GM20431 (cell line): ENCODE measurements around the gene LPA.
"Not testable (repeated sequence)": the region's sequence is repeated elsewhere in the genome, so short reads cannot be mapped to it uniquely, and the experiment has no call there.

ENCODE experiments used
- in situ Hi-C: fragments of 300-500 bp; cut with MseI, MboI; formaldehyde crosslinking; loops from one replicate; pipeline ENCODE4 v1.15.0; 2020; ENCODE audit warnings: low sequenced_read_pairs; ENCODE audit not compliant: unreplicated experiment

LPA gene

GRCh38 chr6:160667639-160668481 is 3.8 kb upstream of the LPA start:
- in situ Hi-C loops, result no loop called here

- in situ Hi-C loops, result no loop called here
Measured at GRCh38 chr6:160662842-160663241, 1.2 kb downstream of the LPA start.

- in situ Hi-C loops, result no loop called here
Measured at GRCh38 chr6:160662429-160662828, 1.6 kb downstream of the LPA start.

GRCh38 chr6:160661216-160661615 is 2.9 kb downstream of the LPA start:
- in situ Hi-C loops, result no loop called here

- in situ Hi-C loops, result no loop called here
Measured at GRCh38 chr6:160659562-160659961, 4.5 kb downstream of the LPA start.

- in situ Hi-C loops, result no loop called here
Measured at GRCh38 chr6:160634706-160635105, 29.4 kb downstream of the LPA start.

- in situ Hi-C loops, result no loop called here
Measured at GRCh38 chr6:160595838-160596832, 67.9 kb downstream of the LPA start.

GRCh38 chr6:160595297-160595696 is 68.8 kb downstream of the LPA start:
- in situ Hi-C loops, result not testable (repeated sequence)

- in situ Hi-C loops, result no loop called here
Measured at GRCh38 chr6:160586374-160586773, 77.7 kb downstream of the LPA start.

GRCh38 chr6:160583794-160584193 is 80.3 kb downstream of the LPA start:
- in situ Hi-C loops, result no loop called here

- in situ Hi-C loops, result no loop called here
Measured at GRCh38 chr6:160581406-160581805, 82.7 kb downstream of the LPA start.

- in situ Hi-C loops, result not testable (repeated sequence)
Measured at GRCh38 chr6:160578515-160578914, 85.6 kb downstream of the LPA start.

GRCh38 chr6:160573943-160574342 is 90.1 kb downstream of the LPA start:
- in situ Hi-C loops, result no loop called here

GRCh38 chr6:160571201-160571600 is 92.9 kb downstream of the LPA start:
- in situ Hi-C loops, result not testable (repeated sequence)

- in situ Hi-C loops, result no loop called here
Measured at GRCh38 chr6:160544802-160545201, 119.3 kb downstream of the LPA start.

- in situ Hi-C loops, result no loop called here
Measured at GRCh38 chr6:160535270-160535669, 128.8 kb downstream of the LPA start.

GRCh38 chr6:160534050-160534696 is 129.9 kb downstream of the LPA start:
- in situ Hi-C loops, result no loop called here

GRCh38 chr6:160532315-160532714 is 131.8 kb downstream of the LPA start:
- in situ Hi-C loops, result no loop called here

- in situ Hi-C loops, result no loop called here
Measured at GRCh38 chr6:160531826-160532225, 132.2 kb downstream of the LPA start.

GRCh38 chr6:160529524-160529923 is 134.6 kb downstream of the LPA start:
- in situ Hi-C loops, result not testable (repeated sequence)
